ENCODE measurements around the gene AMPD1.

AMPD1 gene

GRCh38 chr1:114676115-114676514 is 19.2 kb downstream of the AMPD1 start:
- Mint-ChIP-seq H3K27me3 (peaks cover 22% of the 10 kb centered on the region), H3K4me3 (no peak overlapping the region), H3K27ac (no peak overlapping the region), H3K9me3 (no peaks in the 10 kb centered on the region), H3K4me1 (no peaks in the 10 kb centered on the region), H3K36me3 (no peaks in the 10 kb centered on the region)
- ATAC-seq = no peak

GRCh38 chr1:114671939-114672275 is 23.4 kb downstream of the AMPD1 start:
- ATAC-seq = no peak
- no peaks in the 10 kb centered on the region for H3K36me3 Mint-ChIP-seq
- H3K9me3 Mint-ChIP-seq = no peaks in the 10 kb centered on the region
- no peaks in the 10 kb centered on the region for H3K4me1 Mint-ChIP-seq
- H3K27ac Mint-ChIP-seq = no peak overlapping the region
- peaks cover 31% of the 10 kb centered on the region for H3K27me3 Mint-ChIP-seq
- no peak overlapping the region for H3K4me3 Mint-ChIP-seq

- Mint-ChIP-seq H3K27ac (no peak overlapping the region), H3K27me3 (peaks cover 37% of the 10 kb centered on the region), H3K4me3 (no peak overlapping the region), H3K9me3 (no peaks in the 10 kb centered on the region), H3K36me3 (no peaks in the 10 kb centered on the region), H3K4me1 (no peaks in the 10 kb centered on the region)
- ATAC-seq = no peak
Observed at GRCh38 chr1:114671011-114671938, 24.1 kb downstream of the AMPD1 start.

DNA sequence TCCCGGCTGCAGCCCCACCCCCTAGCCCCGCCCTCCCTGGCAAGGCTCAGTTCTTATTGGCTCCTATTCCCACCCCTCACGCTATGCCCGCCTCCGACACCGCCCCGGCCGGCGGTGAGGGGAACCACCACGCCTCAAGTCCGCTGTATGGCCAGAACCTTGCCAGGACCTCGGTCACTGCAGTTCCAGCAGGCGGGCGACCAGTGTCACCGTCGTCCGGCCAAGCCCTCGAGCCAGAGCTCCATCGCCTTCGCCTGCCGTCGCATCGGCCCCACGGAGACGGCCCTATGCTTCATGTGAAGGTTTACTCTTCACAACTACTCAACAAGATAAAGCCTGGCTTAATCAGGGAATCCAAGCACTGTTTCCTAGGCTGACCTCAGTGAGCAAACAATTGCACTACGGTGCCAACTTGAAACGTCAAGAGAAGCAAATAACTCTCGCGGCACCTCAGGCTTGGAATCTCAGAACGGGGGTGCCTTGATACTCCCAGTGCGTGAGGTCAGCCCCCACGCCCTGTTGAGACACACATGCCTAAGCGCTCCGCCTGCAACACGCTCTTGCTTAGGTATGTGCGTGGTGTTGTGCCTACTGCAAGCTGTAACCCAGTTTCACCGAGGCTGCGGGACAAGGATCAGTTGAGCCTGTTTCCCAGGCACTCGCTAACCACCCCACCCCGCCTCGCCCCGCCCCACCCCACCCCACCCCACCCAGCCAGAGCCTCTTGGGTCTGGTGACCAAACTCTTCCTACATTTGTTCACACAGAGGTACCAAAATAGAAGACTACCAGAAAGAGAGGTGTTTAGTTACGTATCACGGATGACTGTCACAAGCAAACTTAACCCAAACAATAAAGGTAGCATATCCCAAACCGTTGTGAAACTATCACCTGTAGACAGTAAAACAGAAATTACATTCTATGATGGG is 25.0 kb downstream of the AMPD1 start:
- Mint-ChIP-seq H3K9me3 (no peaks in the 10 kb centered on the region), H3K27ac (peak overlapping the region; percentile 61), H3K36me3 (no peaks in the 10 kb centered on the region), H3K27me3 (peaks cover 37% of the 10 kb centered on the region), H3K4me3 (peak overlapping the region; percentile 96), H3K4me1 (no peaks in the 10 kb centered on the region)
- peak; percentile 99 for ATAC-seq

GRCh38 chr1:114669562-114670082 is 25.7 kb downstream of the AMPD1 start, which contains the start of gene DENND2C:
TSS of gene DENND2C (minus strand) at chr1:114670049. CDS start at chr1:114625984, 44,065 bp downstream.
- ATAC-seq = peak; percentile 80
- Mint-ChIP-seq H3K4me3 (peak within 1 kb of the TSS; percentile 96), H3K27me3 (peaks cover 31% of the 10 kb centered on the region), H3K27ac (peak within 1 kb of the TSS; percentile 61), H3K36me3 (no peaks in the 10 kb centered on the region), H3K4me1 (no peaks in the 10 kb centered on the region), H3K9me3 (no peaks in the 10 kb centered on the region)

GRCh38 chr1:114668784-114669561 is 26.4 kb downstream of the AMPD1 start:
- Mint-ChIP-seq H3K27ac (peak overlapping the region; percentile 61), H3K4me3 (peak overlapping the region; percentile 96), H3K9me3 (no peaks in the 10 kb centered on the region), H3K36me3 (no peaks in the 10 kb centered on the region), H3K27me3 (peaks cover 25% of the 10 kb centered on the region), H3K4me1 (no peaks in the 10 kb centered on the region)
- no peak for ATAC-seq

- peaks cover 24% of the 10 kb centered on the region for H3K27me3 Mint-ChIP-seq
- no peaks in the 10 kb centered on the region for H3K36me3 Mint-ChIP-seq
- H3K9me3 Mint-ChIP-seq = no peaks in the 10 kb centered on the region
- H3K4me1 Mint-ChIP-seq = no peaks in the 10 kb centered on the region
- no peak overlapping the region for H3K4me3 Mint-ChIP-seq
- ATAC-seq = no peak
- no peak overlapping the region for H3K27ac Mint-ChIP-seq
Observed at GRCh38 chr1:114668373-114668772, 27.0 kb downstream of the AMPD1 start.

DNA sequence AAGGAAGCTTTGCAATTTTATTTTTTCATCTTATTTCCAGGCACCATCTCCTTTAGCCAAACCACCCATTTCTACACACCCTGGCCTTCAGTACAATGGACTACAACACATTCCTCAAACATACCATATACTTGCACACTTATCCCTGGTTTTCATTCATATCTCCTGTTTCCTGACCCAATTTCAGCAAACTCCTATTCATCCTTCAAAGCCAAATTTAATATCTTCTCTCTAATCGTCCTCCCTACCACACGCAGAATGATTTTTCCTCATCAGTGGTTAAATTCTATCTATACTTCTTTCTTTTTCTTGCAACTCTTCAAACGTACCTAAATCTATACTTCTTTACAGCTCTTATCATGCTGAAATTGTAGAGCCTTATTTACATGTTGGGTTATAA is 28.4 kb downstream of the AMPD1 start:
- no peak for ATAC-seq
- H3K27ac Mint-ChIP-seq = no peak overlapping the region
- H3K27me3 Mint-ChIP-seq = peaks cover 32% of the 10 kb centered on the region
- H3K36me3 Mint-ChIP-seq = no peaks in the 10 kb centered on the region
- H3K4me1 Mint-ChIP-seq = no peaks in the 10 kb centered on the region
- H3K9me3 Mint-ChIP-seq = no peaks in the 10 kb centered on the region
- H3K4me3 Mint-ChIP-seq = no peak overlapping the region

DNA sequence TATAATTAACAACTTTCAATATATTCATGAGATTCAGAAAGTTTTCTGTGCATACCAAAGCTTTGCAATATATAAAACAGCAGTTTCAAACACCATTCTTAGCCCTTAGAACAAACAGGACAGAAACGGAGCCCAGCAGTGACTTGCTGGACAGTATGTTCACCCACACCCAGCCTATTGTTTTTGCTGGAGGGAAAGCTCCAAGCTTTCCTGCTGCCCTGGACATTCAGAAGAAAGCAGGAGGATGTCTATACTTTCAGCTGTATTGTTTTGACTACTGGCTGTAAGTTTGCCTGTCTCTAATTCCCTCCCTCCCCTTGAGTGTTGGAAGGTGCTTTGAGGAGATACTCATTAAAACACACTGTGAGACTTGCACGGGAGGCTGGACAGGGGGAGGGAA is 35.1 kb downstream of the AMPD1 start:
- Mint-ChIP-seq H3K36me3 (no peaks in the 10 kb centered on the region), H3K9me3 (no peaks in the 10 kb centered on the region), H3K27me3 (peaks cover 26% of the 10 kb centered on the region), H3K4me3 (no peak overlapping the region), H3K4me1 (no peaks in the 10 kb centered on the region), H3K27ac (no peak overlapping the region)
- no peak for ATAC-seq

DNA sequence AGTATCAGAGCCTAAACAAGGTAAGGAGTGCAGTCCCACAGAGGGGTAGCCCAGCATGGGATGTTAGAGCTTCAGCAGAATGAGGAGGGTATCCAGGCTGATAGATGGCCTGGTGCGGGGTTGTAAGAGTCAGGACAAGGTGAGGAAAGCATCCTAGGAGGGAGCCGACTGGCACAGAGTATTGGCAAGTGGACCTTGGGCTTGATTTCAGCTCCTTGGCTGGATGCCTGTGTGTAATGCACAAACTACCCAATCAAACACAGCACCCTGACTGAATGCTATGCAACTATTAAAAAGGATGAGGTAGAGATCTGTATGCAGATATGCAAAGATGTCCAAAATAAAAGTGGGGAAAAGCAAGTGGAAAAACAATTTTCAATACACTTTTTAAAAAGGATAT is 43.5 kb downstream of the AMPD1 start:
- ATAC-seq = no peak
- Mint-ChIP-seq H3K4me3 (no peak overlapping the region), H3K36me3 (no peaks in the 10 kb centered on the region), H3K27ac (no peak overlapping the region), H3K27me3 (no peaks in the 10 kb centered on the region), H3K4me1 (no peaks in the 10 kb centered on the region), H3K9me3 (no peaks in the 10 kb centered on the region)

DNA sequence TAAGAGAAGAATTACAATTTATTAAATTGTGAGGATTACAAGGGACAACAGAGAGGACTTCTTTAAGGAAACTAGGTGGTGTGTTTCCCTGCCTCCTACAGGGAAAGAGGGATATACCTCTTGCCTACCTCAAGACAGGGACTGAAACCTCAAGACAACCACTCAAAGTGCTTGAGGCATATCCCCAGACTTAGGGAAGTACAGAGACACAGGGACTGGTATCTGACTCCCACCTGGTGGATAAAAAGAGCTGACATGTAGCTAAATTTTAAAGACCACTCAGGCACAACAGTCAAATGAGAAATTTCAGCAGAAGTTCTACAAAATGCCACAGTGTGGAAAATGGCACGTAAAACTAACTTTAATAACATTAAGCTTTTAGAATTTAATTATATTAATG is 46.8 kb downstream of the AMPD1 start:
- Mint-ChIP-seq H3K9me3 (no peaks in the 10 kb centered on the region), H3K4me3 (no peak overlapping the region), H3K36me3 (no peaks in the 10 kb centered on the region), H3K27me3 (no peaks in the 10 kb centered on the region), H3K27ac (no peak overlapping the region), H3K4me1 (no peaks in the 10 kb centered on the region)
- ATAC-seq = no peak

- ATAC-seq = no peak
- Mint-ChIP-seq H3K27me3 (no peaks in the 10 kb centered on the region), H3K27ac (no peak overlapping the region), H3K4me3 (no peak overlapping the region), H3K4me1 (no peaks in the 10 kb centered on the region), H3K36me3 (no peaks in the 10 kb centered on the region), H3K9me3 (no peaks in the 10 kb centered on the region)
Observed at GRCh38 chr1:114641377-114641776, 54.0 kb downstream of the AMPD1 start.

DNA sequence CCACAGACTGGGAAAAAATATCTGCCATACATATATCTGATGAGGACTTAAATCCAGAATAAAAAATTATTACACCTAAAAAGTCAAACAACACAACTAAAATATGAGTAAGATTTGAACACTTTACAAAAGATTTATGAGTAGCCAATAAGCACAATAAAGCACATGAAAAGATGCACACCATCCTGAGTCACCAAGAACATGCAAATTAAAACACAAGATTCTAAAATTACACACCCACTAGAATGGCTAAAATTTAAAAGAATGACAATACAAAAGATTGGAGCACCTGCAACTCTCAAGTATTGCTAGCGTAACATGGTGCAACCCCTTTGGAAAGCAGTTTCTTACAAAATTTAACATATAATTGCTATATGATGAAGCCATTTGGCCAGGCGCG is 56.4 kb downstream of the AMPD1 start:
- no peaks in the 10 kb centered on the region for H3K27me3 Mint-ChIP-seq
- no peak overlapping the region for H3K27ac Mint-ChIP-seq
- ATAC-seq = no peak
- no peaks in the 10 kb centered on the region for H3K4me1 Mint-ChIP-seq
- H3K4me3 Mint-ChIP-seq = no peak overlapping the region
- H3K9me3 Mint-ChIP-seq = no peaks in the 10 kb centered on the region
- H3K36me3 Mint-ChIP-seq = no peaks in the 10 kb centered on the region

- ATAC-seq = no peak
- H3K4me3 Mint-ChIP-seq = no peak overlapping the region
- H3K4me1 Mint-ChIP-seq = no peaks in the 10 kb centered on the region
- H3K36me3 Mint-ChIP-seq = no peaks in the 10 kb centered on the region
- peaks cover 4% of the 10 kb centered on the region for H3K9me3 Mint-ChIP-seq
- H3K27ac Mint-ChIP-seq = no peak overlapping the region
- peaks cover 48% of the 10 kb centered on the region for H3K27me3 Mint-ChIP-seq
Observed at GRCh38 chr1:114632427-114632826, 62.9 kb downstream of the AMPD1 start.

DNA sequence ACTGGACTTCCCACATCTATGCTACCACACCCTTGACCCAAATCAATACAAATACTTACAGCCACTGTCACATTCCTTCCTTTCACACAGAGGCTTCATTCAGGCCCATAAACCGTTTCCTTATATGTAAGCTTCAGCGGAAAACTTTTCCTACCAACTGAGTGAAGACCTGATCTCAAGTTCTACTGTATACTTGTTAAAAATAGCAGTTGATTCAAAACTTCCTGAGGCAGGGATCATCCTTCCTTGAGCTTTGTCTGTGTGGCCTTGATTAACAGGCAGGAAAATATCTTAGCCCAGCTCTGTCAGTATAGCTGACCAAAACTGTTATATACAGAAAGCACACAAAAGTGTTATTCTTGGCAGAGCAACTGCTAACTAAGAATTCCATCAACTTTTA is 68.2 kb downstream of the AMPD1 start:
- Mint-ChIP-seq H3K9me3 (peaks cover 3% of the 10 kb centered on the region), H3K4me3 (no peak overlapping the region), H3K27ac (no peak overlapping the region), H3K36me3 (no peaks in the 10 kb centered on the region), H3K27me3 (peaks cover 34% of the 10 kb centered on the region), H3K4me1 (no peaks in the 10 kb centered on the region)
- no peak for ATAC-seq

All from stimulated activated memory B cell treated with anti-CD40 and anti-IgM and Interleukin-4, amounts not matched to agents 10 μg/mL and 1 μg/mL and 100 μg/mL, for 72 hours (primary cell).